Endothelial cell of umbilical vein (primary cell): ENCODE results near the gene ASIC1.

ENCODE experiments used
- CTCF ChIP-seq, 2 donors: IDR thresholded peaks; 1 replicate in 1 of 2; 2 replicates in 1 of 2; pipeline ENCODE4 v1.5.1; 2011; ENCODE audit warnings: low read length in 2 of 2, mild to moderate bottlenecking in 2 of 2, moderate library complexity in 2 of 2, control low read depth in 1 of 2, inconsistent platforms in 1 of 2, low read depth in 1 of 2; ENCODE audit not compliant: insufficient read depth in 1 of 2; ENCODE audit errors: extremely low read depth in 1 of 2
- MYC ChIP-seq: IDR thresholded peaks from one replicate; pipeline ENCODE4 v1.6.1; 2011; ENCODE audit warnings: mild to moderate bottlenecking, low read depth, low read length
- POLR2AphosphoS5 ChIP-seq: IDR thresholded peaks from 2 replicates; pipeline ENCODE4 v1.6.1; 2012; ENCODE audit warnings: low read depth, mild to moderate bottlenecking, control low read depth, low read length, moderate library complexity; ENCODE audit not compliant: insufficient read depth

DNA sequence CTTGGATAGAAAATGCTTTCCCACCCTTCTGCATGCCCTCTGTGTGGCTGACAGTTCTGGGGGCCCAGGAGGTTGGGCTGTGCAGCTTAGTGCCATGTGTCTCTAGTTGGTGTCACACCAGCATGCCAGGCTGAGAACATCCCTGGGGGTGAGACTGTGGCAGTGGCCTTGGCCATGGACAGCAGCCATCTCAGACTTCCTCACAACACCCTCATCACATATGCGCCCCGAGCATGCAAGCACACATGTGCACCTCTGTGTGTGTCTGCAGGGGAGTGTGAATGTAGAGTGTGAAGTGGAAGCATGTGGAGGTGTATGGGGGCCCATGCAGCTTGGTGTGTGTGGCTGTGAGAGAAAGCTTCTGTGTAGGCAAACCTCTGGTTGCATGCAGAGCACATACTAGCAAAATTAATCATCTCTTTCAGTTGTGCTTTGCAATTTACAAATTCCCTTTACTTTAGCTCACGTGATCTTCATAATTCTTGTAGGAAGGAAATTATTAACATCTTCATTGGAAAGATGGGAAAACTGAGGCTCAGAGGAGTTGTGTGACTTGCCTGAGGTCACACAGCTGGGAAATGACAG is 8.4 kb downstream of the ASIC1 start:
- no peak for TF ChIP-seq POLR2AphosphoS5
- no peak for TF ChIP-seq MYC
- TF ChIP-seq CTCF (IDR thresholded peaks at IDR 0.05; ENCODE audit: extremely low read depth in 1 of 2, insufficient read depth in 1 of 2, low read depth in 1 of 2, low read length in 2 of 2): no peak
